Measurements from ENCODE around the gene FGF4.

DNA sequence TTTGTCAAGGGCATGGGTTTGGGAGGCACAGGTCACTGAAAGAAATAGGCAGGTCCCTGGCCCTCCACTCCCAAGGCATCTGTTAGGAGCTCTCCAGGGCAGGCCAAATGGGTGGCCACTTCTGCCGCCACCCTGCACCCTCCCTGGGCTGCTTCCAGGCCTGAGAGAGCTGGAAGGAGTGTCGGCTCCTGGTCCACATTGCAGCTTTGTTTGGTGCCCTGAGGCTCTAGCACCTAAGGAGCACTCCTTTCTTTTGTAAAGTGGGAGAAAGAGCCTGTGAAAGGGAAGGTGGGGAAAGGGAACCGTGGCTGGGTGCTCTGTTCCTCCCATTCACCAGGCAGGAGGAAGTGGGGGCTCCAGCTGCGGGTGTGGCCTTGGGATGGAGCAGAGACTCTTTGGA is 12.3 kb upstream of the FGF4 start:
- TF ChIP-seq CTCF (IDR thresholded peaks at IDR 0.05) = no peak
- no peak for TF ChIP-seq POLR2A (IDR thresholded peaks at IDR 0.05)
- TF ChIP-seq POLR2AphosphoS5 (IDR thresholded peaks at IDR 0.05) = no peak
